SK-N-SH treated with all-trans-retinoic acid at 6 μM for 48 hours (cell line): Measurements from ENCODE around the gene DNM2.
"Not testable (repeated sequence)": the region's sequence is repeated elsewhere in the genome, so short reads cannot be mapped to it uniquely, and the experiment has no call there.

ENCODE experiments used
- ATAC-seq: fragments of 200-7000 bp; cut with Tn5 transposase; 3 replicates; pipeline ENCODE4 v1.9.1; 2020; ENCODE audit warnings: mild to moderate bottlenecking, moderate library complexity
- ARNTL ChIP-seq: fragments of 450-650 bp; formaldehyde crosslinking; IDR thresholded peaks from 2 replicates; pipeline ENCODE4 v1.5.0; 2020; ENCODE audit warnings: low read depth, mild to moderate bottlenecking, moderate library complexity, borderline replicate concordance
- CSDC2 ChIP-seq: fragments of 250-450 bp; sonication (Bioruptor Pico); IDR thresholded peaks from 2 replicates; pipeline ENCODE4 v1.5.0; 2020; ENCODE audit warnings: mild to moderate bottlenecking, moderate library complexity
- CSRNP3 ChIP-seq: fragments of 250-450 bp; sonication (Bioruptor Pico); IDR thresholded peaks from 2 replicates; pipeline ENCODE4 v1.5.1; 2021; ENCODE audit warnings: mild to moderate bottlenecking, moderate library complexity
- GLIS3 ChIP-seq: fragments of 250-450 bp; sonication (Bioruptor Pico); IDR thresholded peaks from 2 replicates; pipeline ENCODE4 v1.5.0; 2020; ENCODE audit warnings: mild to moderate bottlenecking, moderate library complexity
- ISL1 ChIP-seq: fragments of 250-450 bp; sonication (Bioruptor Pico); IDR thresholded peaks from 2 replicates; pipeline ENCODE4 v2.1.2; 2022; ENCODE audit warnings: mild to moderate bottlenecking, moderate library complexity
- OSR1 ChIP-seq: fragments of 250-450 bp; sonication (Bioruptor Pico); IDR thresholded peaks from 2 replicates; pipeline ENCODE4 v1.8.0; 2022; ENCODE audit warnings: moderate library complexity, mild to moderate bottlenecking, inconsistent platforms
- POU6F1 ChIP-seq: fragments of 250-450 bp; sonication (Bioruptor Pico); IDR thresholded peaks from 2 replicates; pipeline ENCODE4 v1.8.0; 2021; ENCODE audit warnings: low read depth, mild to moderate bottlenecking, moderate library complexity, borderline replicate concordance
- PPARA ChIP-seq: fragments of 250-450 bp; sonication (Bioruptor Pico); IDR thresholded peaks from 2 replicates; pipeline ENCODE4 v1.5.0; 2020; ENCODE audit warnings: mild to moderate bottlenecking, borderline replicate concordance
- SNAI2 ChIP-seq: fragments of 250-450 bp; sonication (Bioruptor Pico); IDR thresholded peaks from 2 replicates; pipeline ENCODE4 v1.5.0; 2020; ENCODE audit warnings: mild to moderate bottlenecking, moderate library complexity
- TOX ChIP-seq: fragments of 250-450 bp; sonication (Bioruptor Pico); IDR thresholded peaks from 2 replicates; pipeline ENCODE4 v1.8.0; 2021; ENCODE audit warnings: mild to moderate bottlenecking, moderate library complexity, borderline replicate concordance
- TSHZ2 ChIP-seq: fragments of 250-450 bp; sonication (Bioruptor Pico); IDR thresholded peaks from 2 replicates; pipeline ENCODE4 v1.5.0; 2020; ENCODE audit warnings: mild to moderate bottlenecking, moderate library complexity
- ZC3H10 ChIP-seq: fragments of 250-450 bp; sonication (Bioruptor Pico); IDR thresholded peaks from 2 replicates; pipeline ENCODE4 v1.5.1; 2021; ENCODE audit warnings: mild to moderate bottlenecking, moderate library complexity
- ZFP3 ChIP-seq: fragments of 250-450 bp; sonication (Bioruptor Pico); IDR thresholded peaks from 2 replicates; pipeline ENCODE4 v1.5.0; 2020; ENCODE audit warnings: mild to moderate bottlenecking, moderate library complexity
- ZFP30 ChIP-seq: fragments of 450-650 bp; formaldehyde crosslinking; IDR thresholded peaks from 2 replicates; pipeline ENCODE4 v1.5.0; 2022; ENCODE audit warnings: mild to moderate bottlenecking, moderate library complexity
- ZNF70 ChIP-seq: fragments of 450-650 bp; formaldehyde crosslinking; IDR thresholded peaks from 2 replicates; pipeline ENCODE4 v1.5.0; 2020; ENCODE audit warnings: mild to moderate bottlenecking, moderate library complexity
- ZNF8 ChIP-seq: fragments of 450-650 bp; formaldehyde crosslinking; IDR thresholded peaks from 2 replicates; pipeline ENCODE4 v1.5.0; 2020; ENCODE audit warnings: mild to moderate bottlenecking, moderate library complexity
- TF ChIP-seq, protein P1 (sequence below): fragments of 250-450 bp; sonication (Bioruptor Pico); IDR thresholded peaks from 2 replicates; pipeline ENCODE4 v1.5.1; 2020; ENCODE audit warnings: low read depth, mild to moderate bottlenecking, moderate library complexity
- TF ChIP-seq, protein P2 (sequence below): fragments of 250-450 bp; sonication (Bioruptor Pico); IDR thresholded peaks from 2 replicates; pipeline ENCODE4 v1.8.0; 2020; ENCODE audit warnings: mild to moderate bottlenecking, moderate library complexity, borderline replicate concordance

DNM2 gene

DNA sequence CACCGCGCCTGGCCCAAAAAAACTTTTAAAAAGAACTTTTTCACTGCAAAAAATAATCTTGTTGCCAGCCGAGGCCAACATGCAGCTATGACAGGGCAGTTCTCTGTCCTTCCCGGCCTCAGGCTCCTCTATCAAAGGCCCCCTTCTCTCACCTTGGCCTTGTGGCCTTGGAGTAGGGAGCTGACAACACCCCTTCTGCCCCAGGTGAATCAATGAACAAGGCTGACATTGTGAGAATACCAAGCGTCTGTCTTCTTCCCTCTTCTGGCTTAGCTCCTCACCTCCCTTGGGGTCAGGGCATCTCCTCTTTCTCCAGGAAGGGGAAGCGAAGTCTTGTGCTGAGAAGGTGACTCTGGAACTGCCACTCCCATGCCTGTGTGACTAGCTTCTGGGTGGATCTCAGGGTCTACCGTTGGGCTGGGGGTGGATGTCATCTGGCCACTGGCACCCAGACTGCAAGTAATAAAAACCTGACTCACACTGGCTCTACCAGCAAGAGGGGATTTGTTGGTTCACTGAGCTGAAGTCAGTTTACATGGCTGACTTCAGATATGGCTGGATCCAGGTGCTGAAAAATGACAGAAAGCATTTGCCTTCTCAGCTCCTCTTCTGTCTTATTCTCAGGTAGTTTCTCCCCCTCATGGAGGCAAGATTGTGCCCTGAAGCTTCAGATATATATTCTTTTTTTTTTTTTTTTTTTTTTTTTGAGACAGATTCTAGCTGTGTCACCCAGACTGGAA, 136.6 kb downstream of the DNM2 start:
- TF ChIP-seq GLIS3 (CRISPR knock-in tag) (no peak), ZFP3 (no peak), ZFP30 (CRISPR knock-in tag) (no peak), ZC3H10 (CRISPR knock-in tag) (no peak), CSDC2 (CRISPR knock-in tag) (no peak), CSRNP3 (CRISPR knock-in tag) (no peak), SNAI2 (CRISPR knock-in tag) (no peak), OSR1 (CRISPR knock-in tag) (no peak), ZNF8 (no peak), ZNF70 (CRISPR knock-in tag) (no peak), ISL1 (CRISPR knock-in tag) (no peak), TSHZ2 (CRISPR knock-in tag) (no peak), POU6F1 (CRISPR knock-in tag) (no peak)
- TF ChIP-seq, protein P1, sequence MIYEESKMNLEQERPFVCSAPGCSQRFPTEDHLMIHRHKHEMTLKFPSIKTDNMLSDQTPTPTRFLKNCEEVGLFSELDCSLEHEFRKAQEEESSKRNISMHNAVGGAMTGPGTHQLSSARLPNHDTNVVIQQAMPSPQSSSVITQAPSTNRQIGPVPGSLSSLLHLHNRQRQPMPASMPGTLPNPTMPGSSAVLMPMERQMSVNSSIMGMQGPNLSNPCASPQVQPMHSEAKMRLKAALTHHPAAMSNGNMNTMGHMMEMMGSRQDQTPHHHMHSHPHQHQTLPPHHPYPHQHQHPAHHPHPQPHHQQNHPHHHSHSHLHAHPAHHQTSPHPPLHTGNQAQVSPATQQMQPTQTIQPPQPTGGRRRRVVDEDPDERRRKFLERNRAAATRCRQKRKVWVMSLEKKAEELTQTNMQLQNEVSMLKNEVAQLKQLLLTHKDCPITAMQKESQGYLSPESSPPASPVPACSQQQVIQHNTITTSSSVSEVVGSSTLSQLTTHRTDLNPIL (CRISPR knock-in tag) = no peak
- ATAC-seq = no peak

GRCh38 chr19:10855879-10856522, 138.1 kb downstream of the DNM2 start:
- peak; percentile 70 for ATAC-seq

GRCh38 chr19:10856899-10857298, 139.0 kb downstream of the DNM2 start:
- not testable (repeated sequence) for ATAC-seq

More at GRCh38 chr19:10855879-10856522, 138.1 kb downstream of the DNM2 start:
- TF ChIP-seq CSRNP3 (CRISPR knock-in tag) = no peak
- TF ChIP-seq, all 23 proteins: peak for 0

DNA sequence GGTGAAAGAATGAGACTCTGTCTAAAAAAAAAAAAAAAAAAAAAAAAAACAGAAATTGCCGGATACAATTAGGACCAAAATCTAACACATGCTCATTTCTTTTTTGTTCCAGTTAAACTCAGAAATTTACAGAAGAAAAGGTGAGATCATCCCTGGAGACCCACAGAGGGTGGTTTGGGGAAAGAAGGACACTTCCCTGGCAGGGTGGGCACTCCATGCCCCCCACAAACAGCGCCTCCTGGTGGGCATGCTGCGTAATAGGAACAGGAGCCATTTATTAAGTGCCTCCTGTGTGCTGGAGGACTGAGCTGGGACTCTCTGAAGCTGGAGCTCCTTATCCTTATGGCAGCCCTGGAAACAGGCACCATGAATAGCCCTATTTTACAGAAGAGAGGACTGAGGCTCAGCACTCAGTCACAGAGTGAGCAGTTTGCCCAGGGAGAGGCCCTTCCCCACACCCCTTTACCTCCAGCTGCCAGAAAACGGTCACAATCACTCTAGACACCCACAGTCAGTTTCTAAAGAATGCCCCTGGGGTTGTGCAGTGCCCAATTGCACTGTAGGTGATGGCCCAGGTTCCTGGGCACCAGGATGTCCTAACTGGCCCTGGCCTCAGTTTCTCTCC, 140.4 kb downstream of the DNM2 start:
- peak; percentile 61 for ATAC-seq
- TF ChIP-seq ZC3H10 (CRISPR knock-in tag) (no peak), OSR1 (CRISPR knock-in tag) (no peak), ARNTL (no peak), ZFP30 (CRISPR knock-in tag) (no peak), TOX (no peak), ZNF70 (CRISPR knock-in tag) (no peak), ZNF8 (no peak), PPARA (no peak), TSHZ2 (CRISPR knock-in tag) (no peak), ISL1 (CRISPR knock-in tag) (no peak)
- TF ChIP-seq, protein P2, sequence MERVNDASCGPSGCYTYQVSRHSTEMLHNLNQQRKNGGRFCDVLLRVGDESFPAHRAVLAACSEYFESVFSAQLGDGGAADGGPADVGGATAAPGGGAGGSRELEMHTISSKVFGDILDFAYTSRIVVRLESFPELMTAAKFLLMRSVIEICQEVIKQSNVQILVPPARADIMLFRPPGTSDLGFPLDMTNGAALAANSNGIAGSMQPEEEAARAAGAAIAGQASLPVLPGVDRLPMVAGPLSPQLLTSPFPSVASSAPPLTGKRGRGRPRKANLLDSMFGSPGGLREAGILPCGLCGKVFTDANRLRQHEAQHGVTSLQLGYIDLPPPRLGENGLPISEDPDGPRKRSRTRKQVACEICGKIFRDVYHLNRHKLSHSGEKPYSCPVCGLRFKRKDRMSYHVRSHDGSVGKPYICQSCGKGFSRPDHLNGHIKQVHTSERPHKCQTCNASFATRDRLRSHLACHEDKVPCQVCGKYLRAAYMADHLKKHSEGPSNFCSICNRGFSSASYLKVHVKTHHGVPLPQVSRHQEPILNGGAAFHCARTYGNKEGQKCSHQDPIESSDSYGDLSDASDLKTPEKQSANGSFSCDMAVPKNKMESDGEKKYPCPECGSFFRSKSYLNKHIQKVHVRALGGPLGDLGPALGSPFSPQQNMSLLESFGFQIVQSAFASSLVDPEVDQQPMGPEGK (CRISPR knock-in tag) = no peak
